Suprapubic skin (tissue), 4 donors: Measurements from ENCODE around the gene IFT52.

Experiments used
- CTCF ChIP-seq, 2 donors: fragments of 200-600 bp in 1 of 2; fragments of 450-650 bp in 1 of 2; sonication (generic) in 1 of 2; IDR thresholded peaks; one replicate each; pipeline ENCODE4 v1.5.1; 2016 to 2019; ENCODE audit warnings: antibody characterized with exemption in 2 of 2, mild to moderate bottlenecking in 1 of 2, moderate library complexity in 1 of 2
- EP300 ChIP-seq: sonication (generic); formaldehyde crosslinking; IDR thresholded peaks from one replicate; pipeline ENCODE4 v1.6.1; 2017; ENCODE audit warnings: antibody characterized with exemption
- POLR2A ChIP-seq, 2 donors: fragments of 450-650 bp; IDR thresholded peaks; one replicate each; pipeline ENCODE4 v1.6.1; 2017; ENCODE audit warnings: antibody characterized with exemption in 2 of 2, mild to moderate bottlenecking in 2 of 2, moderate library complexity in 2 of 2
- POLR2AphosphoS5 ChIP-seq, 3 donors: sonication (generic); formaldehyde crosslinking; IDR thresholded peaks; one replicate each; pipeline ENCODE4 v1.6.1; 2017; ENCODE audit warnings: antibody characterized with exemption in 3 of 3

GRCh38 chr20:43545837-43546578 is 44.7 kb upstream of the IFT52 start:
- TF ChIP-seq POLR2AphosphoS5 (IDR thresholded peaks at IDR 0.05) (no peak), CTCF (IDR thresholded peaks at IDR 0.05) (no peak), POLR2A (IDR thresholded peaks at IDR 0.05) (no peak), EP300 (no peak)
